HepG2 (cell line): Measurements from ENCODE around the gene TANC1. TPM values are rescaled to one million over a fixed set of nuclear protein-coding genes. Genes with fewer than 3 reads are reported as not detected.

Experiments used
- ATAC-seq: fragments of 200-7000 bp; cut with Tn5 transposase; 3 replicates; pipeline ENCODE4 v1.9.1; 2020; ENCODE audit warnings: mild to moderate bottlenecking, moderate library complexity
- BruUV-seq: library from RNA; stranded (reverse); fragments of 400-500 nt; replicated peaks from 2 replicates; lab custom pipeline; 2021; lab: Mats Ljungman, UMichigan
- CTCF ChIA-PET: fragments of 300-600 bp; formaldehyde crosslinking; extraction: SDS; loops from one replicate; lab custom pipeline; 2021; ENCODE audit warnings: low total read pairs, inconsistent platforms, low intra/inter-chr PET ratio; lab: Yijun Ruan, JAX
- POLR2A ChIA-PET: fragments of 350-600 bp; sonication (Branson Sonifier 250); formaldehyde crosslinking; loops from one replicate; lab custom pipeline; 2020; ENCODE audit warnings: antibody characterized with exemption, inconsistent platforms; lab: Yijun Ruan, JAX
- DNase-seq: peaks from one replicate; pipeline ENCODE4 v3.0.0-alpha.2; 2015; ENCODE audit warnings: low spot score
- FAIRE-seq: peaks from 3 replicates; lab custom pipeline; 2011; peaks lifted over from hg19 to GRCh38; lab: Jason Lieb, UNC
- H2AFZ ChIP-seq: one replicate; pipeline ENCODE4 v1.6.1; 2011; ENCODE audit warnings: low read length, inconsistent platforms
- H3K27ac ChIP-seq: fragments of 300-600 bp; 3 replicates; pipeline ENCODE4 v1.8.0; 2011; ENCODE audit warnings: mixed run types, mild to moderate bottlenecking, mixed read lengths, low read length, inconsistent platforms; ENCODE audit not compliant: insufficient read depth; ENCODE audit errors: extremely low read length
- H3K27me3 ChIP-seq, 2 experiments: fragments of 200-600 bp in 1 of 2; 2 replicates in 1 of 2; 3 replicates in 1 of 2; pipeline versions ENCODE4 v1.6.0 to v1.8.0; 2011; ENCODE audit warnings: low read length in 2 of 2, mild to moderate bottlenecking in 2 of 2, moderate library complexity in 2 of 2, inconsistent platforms in 1 of 2; ENCODE audit not compliant: insufficient read depth in 2 of 2, control insufficient read depth in 1 of 2
- H3K36me3 ChIP-seq, 2 experiments: fragments of 200-600 bp in 1 of 2; replicated peaks in 1 of 2; 2 replicates in 1 of 2; 3 replicates in 1 of 2; pipeline versions ENCODE4 v1.5.1 to v1.8.0; 2011; ENCODE audit warnings: low read length in 2 of 2, inconsistent platforms in 1 of 2; ENCODE audit not compliant: insufficient read depth in 2 of 2, control insufficient read depth in 1 of 2
- H3K4me1 ChIP-seq: 2 replicates; pipeline ENCODE4 v1.5.1; 2012; ENCODE audit warnings: low read length, inconsistent platforms; ENCODE audit not compliant: insufficient read depth
- H3K4me2 ChIP-seq: 2 replicates; pipeline ENCODE4 v1.6.0; 2011; ENCODE audit warnings: low read depth, low read length, inconsistent platforms
- H3K4me3 ChIP-seq, 3 experiments: fragments of 200-600 bp in 1 of 3; sonication (generic), shearing (Covaris generic) in 1 of 3; replicated peaks in 1 of 3; 2 replicates each; pipeline ENCODE4 v1.5.1; 2011 to 2016; ENCODE audit warnings: low read length in 3 of 3, inconsistent platforms in 2 of 3, low read depth in 2 of 3, mild to moderate bottlenecking in 2 of 3, control low read depth in 1 of 3, mixed read lengths in 1 of 3; ENCODE audit not compliant: insufficient read depth in 1 of 3
- H3K79me2 ChIP-seq: one replicate; pipeline ENCODE4 v1.6.1; 2011; ENCODE audit warnings: low read length, inconsistent platforms; ENCODE audit not compliant: insufficient read depth
- H3K9ac ChIP-seq: 2 replicates; pipeline ENCODE4 v1.6.0; 2011; ENCODE audit warnings: mild to moderate bottlenecking, low read depth, low read length, inconsistent platforms; ENCODE audit not compliant: insufficient read depth
- H3K9me3 ChIP-seq: 2 replicates; pipeline ENCODE4 v1.5.1; 2012; ENCODE audit warnings: mild to moderate bottlenecking, low read length
- H4K20me1 ChIP-seq: 2 replicates; pipeline ENCODE4 v1.6.0; 2011; ENCODE audit warnings: inconsistent platforms, mild to moderate bottlenecking, low read length, moderate library complexity; ENCODE audit not compliant: insufficient read depth
- ADNP ChIP-seq: sonication (generic); formaldehyde crosslinking; IDR thresholded peaks from 2 replicates; pipeline ENCODE4 v1.4.0; 2020; ENCODE audit warnings: missing genetic modification reagents
- AHR ChIP-seq: IDR thresholded peaks from 2 replicates; pipeline ENCODE4 v1.6.1; 2018; ENCODE audit warnings: missing genetic modification reagents, missing compliant biosample characterization
- CBX2 ChIP-seq, 2 experiments: fragments of 200-600 bp in 1 of 2; sonication (generic); formaldehyde crosslinking in 1 of 2; IDR thresholded peaks; 2 replicates each; pipeline versions ENCODE4 v1.7.0 to v1.8.1; 2018 to 2022; ENCODE audit warnings: low read depth in 2 of 2, low read length in 1 of 2, mild to moderate bottlenecking in 1 of 2, missing genetic modification reagents in 1 of 2
- KAT2B ChIP-seq: fragments of 150-350 bp; IDR thresholded peaks from 2 replicates; pipeline ENCODE4 v1.6.1; 2014; ENCODE audit warnings: low read depth, low read length, borderline replicate concordance
- MTA1 ChIP-seq: sonication (generic); formaldehyde crosslinking; IDR thresholded peaks from 2 replicates; pipeline ENCODE4 v1.4.0; 2020; ENCODE audit warnings: missing genetic modification reagents, mild to moderate bottlenecking, borderline replicate concordance
- PHF20 ChIP-seq: sonication (generic); formaldehyde crosslinking; IDR thresholded peaks from 2 replicates; pipeline ENCODE4 v1.5.0; 2020; ENCODE audit warnings: mild to moderate bottlenecking, missing genetic modification reagents
- RBFOX2 ChIP-seq: fragments of 200-400 bp; formaldehyde crosslinking; IDR thresholded peaks from 2 replicates; pipeline ENCODE4 v1.6.1; 2017; ENCODE audit warnings: low read depth, mild to moderate bottlenecking, low read length
- TBP ChIP-seq: sonication (generic); formaldehyde crosslinking; IDR thresholded peaks from 2 replicates; pipeline ENCODE4 v1.5.0; 2020; ENCODE audit warnings: missing genetic modification reagents
- ZNF414 ChIP-seq: sonication (generic); formaldehyde crosslinking; IDR thresholded peaks from 2 replicates; pipeline ENCODE4 v1.5.0; 2020; ENCODE audit warnings: missing genetic modification reagents
- ZNF574 ChIP-seq: sonication (generic); formaldehyde crosslinking; IDR thresholded peaks from 2 replicates; pipeline ENCODE4 v1.4.0; 2020; ENCODE audit warnings: missing genetic modification reagents
- ZSCAN9 ChIP-seq: IDR thresholded peaks from 2 replicates; pipeline ENCODE4 v1.6.1; 2016; ENCODE audit warnings: borderline replicate concordance
- WGBS: methylation state at CpG from one replicate; pipeline ENCODE4 v1.1.6; 2017; ENCODE audit warnings: low lambda C conversion rate; 5-methylcytosine and 5-hydroxymethylcytosine counted together
- in situ Hi-C: cut with HindIII; loops from 2 replicates; pipeline ENCODE4 v1.10.0; 2017; ENCODE audit warnings: low pct_unique_long_range_greater_than_20kb; ENCODE audit not compliant: extremely low pct_ligation_motif_present
- intact Hi-C: fragments of 100-400 bp; cut with micrococcal nuclease; formaldehyde crosslinking; loops from one replicate; pipeline ENCODE4 v1.10.0; 2022; ENCODE audit not compliant: unreplicated experiment
- polyA plus RNA-seq, 8 experiments: library from polyadenylated mRNA; depleted of rRNA in 3 of 8; stranded (reverse) in 7 of 8; unstranded in 1 of 8; fragments of >200 nt; fragmentation: Illumina TruSeq in 4 of 8; extraction: Trizol in 4 of 8; gene quantifications; 2 replicates each; pipeline versions ENCODE4 v1.2.1 to v1.2.3, GENCODE V29; 2011 to 2016; ENCODE audit warnings: low read depth in 4 of 8, missing spikeins in 1 of 8, mixed read lengths in 1 of 8; ENCODE audit not compliant: insufficient read depth in 1 of 8
- total RNA-seq, 5 experiments: library from RNA; depleted of rRNA; stranded (reverse); fragments of >200 nt; fragmentation: Illumina TruSeq; extraction: Trizol; gene quantifications; 2 replicates each; pipeline ENCODE4 v1.2.3, GENCODE V29; 2016; ENCODE audit warnings: low read depth in 1 of 5
- TF ChIP-seq, protein P1 (sequence below): sonication (generic); formaldehyde crosslinking; IDR thresholded peaks from 2 replicates; pipeline ENCODE4 v1.5.1; 2020; ENCODE audit warnings: missing genetic modification reagents, mild to moderate bottlenecking, borderline replicate concordance
- TF ChIP-seq, protein P2 (sequence below): sonication (generic); formaldehyde crosslinking; IDR thresholded peaks from 2 replicates; pipeline ENCODE4 v1.4.0; 2020; ENCODE audit warnings: mild to moderate bottlenecking, missing genetic modification reagents
- TF ChIP-seq, protein P3 (sequence below): sonication (generic); formaldehyde crosslinking; IDR thresholded peaks from 2 replicates; pipeline ENCODE4 v1.4.0; 2020; ENCODE audit warnings: mild to moderate bottlenecking, missing genetic modification reagents

The TANC1 gene
- total and polyA plus RNA-seq, 2 of the 13 experiments (the other 11 are each of a cell fraction or from before 2014, with no cell fraction given), result 2.3 to 5.6 TPM

GRCh38 chr2:159214325-159214865 is 246.0 kb downstream of the TANC1 start:
- Histone ChIP-seq H3K27ac (no peak overlapping the region), H3K9ac (no peak overlapping the region), H3K4me2 (no peak overlapping the region), H3K79me2 (no peaks in the 10 kb centered on the region), H3K27me3 (no peaks in the 10 kb centered on the region), H3K4me3 (no peak overlapping the region), H2AFZ (no peak overlapping the region), H3K9me3 (no peaks in the 10 kb centered on the region), H4K20me1 (no peaks in the 10 kb centered on the region), H3K4me1 (peaks cover 16% of the 10 kb centered on the region), H3K36me3 (no peaks in the 10 kb centered on the region)
- intact Hi-C loops, result no loop called here
- no peak for FAIRE-seq
- 74% methylated on average over 3 of the region's 3 CpGs for WGBS
- POLR2A ChIA-PET, result no interaction called here
- in situ Hi-C loops, result no loop called here
- BruUV-seq, result no TSS peak
- no peak for DNase-seq
- peak; percentile 12; the same call in 2 of the 3 replicates for ATAC-seq
- CTCF ChIA-PET, result no interaction called here
- TF ChIP-seq ZNF574 (CRISPR knock-in tag) (no peak), CBX2 (IDR thresholded peaks at IDR 0.05; ENCODE audit: low read depth, low read length) (no peak), CBX2 (CRISPR knock-in tag; IDR thresholded peaks at IDR 0.05; ENCODE audit: low read depth) (no peak), RBFOX2 (no peak), AHR (CRISPR knock-in tag) (no peak), PHF20 (CRISPR knock-in tag) (no peak), KAT2B (no peak), MTA1 (CRISPR knock-in tag) (no peak), ZNF414 (CRISPR knock-in tag) (no peak), TBP (no peak), ADNP (CRISPR knock-in tag) (no peak), ZSCAN9 (CRISPR knock-in tag) (no peak)
- TF ChIP-seq, protein P1, sequence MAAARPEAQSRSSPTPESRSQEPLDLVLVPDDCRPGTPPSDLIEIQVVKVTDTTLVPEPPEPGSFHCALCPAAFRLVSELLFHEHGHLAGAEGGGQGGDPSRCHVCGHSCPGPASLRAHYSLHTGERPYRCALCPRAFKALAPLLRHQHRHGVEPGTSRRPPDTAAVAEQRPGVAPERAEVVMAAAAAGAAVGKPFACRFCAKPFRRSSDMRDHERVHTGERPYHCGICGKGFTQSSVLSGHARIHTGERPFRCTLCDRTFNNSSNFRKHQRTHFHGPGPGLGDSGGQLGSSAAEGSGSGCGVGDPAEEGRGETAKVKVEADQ, result no peak
- TF ChIP-seq, protein P2, sequence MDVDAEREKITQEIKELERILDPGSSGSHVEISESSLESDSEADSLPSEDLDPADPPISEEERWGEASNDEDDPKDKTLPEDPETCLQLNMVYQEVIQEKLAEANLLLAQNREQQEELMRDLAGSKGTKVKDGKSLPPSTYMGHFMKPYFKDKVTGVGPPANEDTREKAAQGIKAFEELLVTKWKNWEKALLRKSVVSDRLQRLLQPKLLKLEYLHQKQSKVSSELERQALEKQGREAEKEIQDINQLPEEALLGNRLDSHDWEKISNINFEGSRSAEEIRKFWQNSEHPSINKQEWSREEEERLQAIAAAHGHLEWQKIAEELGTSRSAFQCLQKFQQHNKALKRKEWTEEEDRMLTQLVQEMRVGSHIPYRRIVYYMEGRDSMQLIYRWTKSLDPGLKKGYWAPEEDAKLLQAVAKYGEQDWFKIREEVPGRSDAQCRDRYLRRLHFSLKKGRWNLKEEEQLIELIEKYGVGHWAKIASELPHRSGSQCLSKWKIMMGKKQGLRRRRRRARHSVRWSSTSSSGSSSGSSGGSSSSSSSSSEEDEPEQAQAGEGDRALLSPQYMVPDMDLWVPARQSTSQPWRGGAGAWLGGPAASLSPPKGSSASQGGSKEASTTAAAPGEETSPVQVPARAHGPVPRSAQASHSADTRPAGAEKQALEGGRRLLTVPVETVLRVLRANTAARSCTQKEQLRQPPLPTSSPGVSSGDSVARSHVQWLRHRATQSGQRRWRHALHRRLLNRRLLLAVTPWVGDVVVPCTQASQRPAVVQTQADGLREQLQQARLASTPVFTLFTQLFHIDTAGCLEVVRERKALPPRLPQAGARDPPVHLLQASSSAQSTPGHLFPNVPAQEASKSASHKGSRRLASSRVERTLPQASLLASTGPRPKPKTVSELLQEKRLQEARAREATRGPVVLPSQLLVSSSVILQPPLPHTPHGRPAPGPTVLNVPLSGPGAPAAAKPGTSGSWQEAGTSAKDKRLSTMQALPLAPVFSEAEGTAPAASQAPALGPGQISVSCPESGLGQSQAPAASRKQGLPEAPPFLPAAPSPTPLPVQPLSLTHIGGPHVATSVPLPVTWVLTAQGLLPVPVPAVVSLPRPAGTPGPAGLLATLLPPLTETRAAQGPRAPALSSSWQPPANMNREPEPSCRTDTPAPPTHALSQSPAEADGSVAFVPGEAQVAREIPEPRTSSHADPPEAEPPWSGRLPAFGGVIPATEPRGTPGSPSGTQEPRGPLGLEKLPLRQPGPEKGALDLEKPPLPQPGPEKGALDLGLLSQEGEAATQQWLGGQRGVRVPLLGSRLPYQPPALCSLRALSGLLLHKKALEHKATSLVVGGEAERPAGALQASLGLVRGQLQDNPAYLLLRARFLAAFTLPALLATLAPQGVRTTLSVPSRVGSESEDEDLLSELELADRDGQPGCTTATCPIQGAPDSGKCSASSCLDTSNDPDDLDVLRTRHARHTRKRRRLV (CRISPR knock-in tag), result no peak
- TF ChIP-seq, protein P3, sequence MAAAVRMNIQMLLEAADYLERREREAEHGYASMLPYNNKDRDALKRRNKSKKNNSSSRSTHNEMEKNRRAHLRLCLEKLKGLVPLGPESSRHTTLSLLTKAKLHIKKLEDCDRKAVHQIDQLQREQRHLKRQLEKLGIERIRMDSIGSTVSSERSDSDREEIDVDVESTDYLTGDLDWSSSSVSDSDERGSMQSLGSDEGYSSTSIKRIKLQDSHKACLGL (CRISPR knock-in tag), result no peak
